Measurements from ENCODE around the gene EMX2.

The EMX2 gene

GRCh38 chr10:117516681-117517080, 25.9 kb upstream of the EMX2 start:
- no peak for TF ChIP-seq CTCF (IDR thresholded peaks at IDR 0.05; ENCODE audit: low read depth, low read length)
- no peak overlapping the region for H3K4me3 ChIP-seq (ENCODE audit: low read depth, low read length)

GRCh38 chr10:117518246-117518645, 24.3 kb upstream of the EMX2 start:
- TF ChIP-seq CTCF (IDR thresholded peaks at IDR 0.05; ENCODE audit: low read depth, low read length): no peak
- H3K4me3 ChIP-seq (ENCODE audit: low read depth, low read length): no peak overlapping the region

- TF ChIP-seq CTCF (IDR thresholded peaks at IDR 0.05; ENCODE audit: low read depth, low read length): no peak
These were observed 23.3 kb upstream of the EMX2 start for GRCh38 chr10:117519286-117519685.

GRCh38 chr10:117519879-117520278, 22.7 kb upstream of the EMX2 start:
- no peak overlapping the region for H3K4me3 ChIP-seq (ENCODE audit: low read depth, low read length)
- TF ChIP-seq CTCF (IDR thresholded peaks at IDR 0.05; ENCODE audit: low read depth, low read length): no peak

More at GRCh38 chr10:117519286-117519685, 23.3 kb upstream of the EMX2 start:
- H3K4me3 ChIP-seq (ENCODE audit: low read depth, low read length): no peak overlapping the region

GRCh38 chr10:117530791-117531190, 11.8 kb upstream of the EMX2 start:
- no peak overlapping the region for H3K4me3 ChIP-seq (ENCODE audit: low read depth, low read length)
- TF ChIP-seq CTCF (IDR thresholded peaks at IDR 0.05; ENCODE audit: low read depth, low read length): no peak

- H3K4me3 ChIP-seq (ENCODE audit: low read depth, low read length): no peak overlapping the region
- no peak for TF ChIP-seq CTCF (IDR thresholded peaks at IDR 0.05; ENCODE audit: low read depth, low read length)
These were observed 11.1 kb upstream of the EMX2 start for GRCh38 chr10:117531371-117532002.

GRCh38 chr10:117532003-117532385, 10.6 kb upstream of the EMX2 start:
- no peak overlapping the region for H3K4me3 ChIP-seq (ENCODE audit: low read depth, low read length)
- TF ChIP-seq CTCF (IDR thresholded peaks at IDR 0.05; ENCODE audit: low read depth, low read length): no peak
